NT2/D1 (cell line): ENCODE data around the gene TLE6.
A peak's percentile ranks its signal among the peaks of the same experiment; 100 is the strongest.

Experiments
- DNase-seq: peaks from one replicate; pipeline ENCODE4 v3.0.0-alpha.2; 2011; ENCODE audit warnings: low read depth, low spot score
- H3K27me3 ChIP-seq: 2 replicates; pipeline ENCODE4 v1.6.0; 2011; ENCODE audit warnings: mild to moderate bottlenecking; ENCODE audit not compliant: insufficient read length, insufficient read depth
- H3K36me3 ChIP-seq: 2 replicates; pipeline ENCODE4 v1.6.1; 2011; ENCODE audit warnings: mild to moderate bottlenecking, low read length, mixed read lengths; ENCODE audit not compliant: insufficient read depth, insufficient read length
- H3K4me1 ChIP-seq: 2 replicates; pipeline ENCODE4 v1.5.1; 2011; ENCODE audit not compliant: insufficient read depth, insufficient read length
- H3K4me3 ChIP-seq: 2 replicates; pipeline ENCODE4 v1.5.1; 2011; ENCODE audit warnings: low read depth; ENCODE audit not compliant: insufficient read length
- H3K9ac ChIP-seq: 2 replicates; pipeline ENCODE4 v1.6.0; 2011; ENCODE audit warnings: low read depth; ENCODE audit not compliant: insufficient read length
- H3K9me3 ChIP-seq: 2 replicates; pipeline ENCODE4 v1.5.1; 2011; ENCODE audit warnings: mild to moderate bottlenecking, low read length; ENCODE audit not compliant: insufficient read depth
- SUZ12 ChIP-seq: IDR thresholded peaks from 2 replicates; pipeline ENCODE4 v1.6.1; 2011; ENCODE audit not compliant: insufficient read length, insufficient read depth; ENCODE audit errors: extremely low read depth
- YY1 ChIP-seq: IDR thresholded peaks from 2 replicates; pipeline ENCODE4 v1.6.1; 2011; ENCODE audit not compliant: insufficient read length, insufficient read depth
- ZNF274 ChIP-seq: IDR thresholded peaks from 2 replicates; pipeline ENCODE4 v1.6.1; 2011; ENCODE audit warnings: mild to moderate bottlenecking, low read depth, low read length

TLE6 gene

GRCh38 chr19:2993579-2993978 lies 16.2 kb downstream of the TLE6 start:
- Histone ChIP-seq H3K4me3 (no peak overlapping the region), H3K4me1 (peaks cover 4% of the 10 kb centered on the region), H3K27me3 (peaks cover 40% of the 10 kb centered on the region), H3K9ac (no peak overlapping the region), H3K36me3 (no peaks in the 10 kb centered on the region), H3K9me3 (no peaks in the 10 kb centered on the region)
- TF ChIP-seq SUZ12 (no peak), ZNF274 (no peak)
- no peak for DNase-seq

- TF ChIP-seq SUZ12 = no peak
- no peak for TF ChIP-seq ZNF274
- no peak for TF ChIP-seq YY1
- no peak for DNase-seq
Observed at GRCh38 chr19:2994588-2995131, 17.3 kb downstream of the TLE6 start.

GRCh38 chr19:2997720-2998119 lies 20.4 kb downstream of the TLE6 start:
- Histone ChIP-seq H3K9ac (peak overlapping the region; percentile 3), H3K36me3 (no peaks in the 10 kb centered on the region), H3K4me3 (no peak overlapping the region), H3K9me3 (no peaks in the 10 kb centered on the region), H3K27me3 (peaks cover 15% of the 10 kb centered on the region), H3K4me1 (peaks cover 4% of the 10 kb centered on the region)
- DNase-seq = no peak
- TF ChIP-seq ZNF274 = no peak
- TF ChIP-seq SUZ12 = no peak
- TF ChIP-seq YY1 = no peak

More at GRCh38 chr19:2994588-2995131, 17.3 kb downstream of the TLE6 start:
- H3K4me3 ChIP-seq = no peak overlapping the region
- no peaks in the 10 kb centered on the region for H3K9me3 ChIP-seq
- H3K27me3 ChIP-seq = peaks cover 29% of the 10 kb centered on the region
- no peak overlapping the region for H3K9ac ChIP-seq
- H3K4me1 ChIP-seq = peaks cover 4% of the 10 kb centered on the region
- H3K36me3 ChIP-seq = no peaks in the 10 kb centered on the region

GRCh38 chr19:2998642-2999041 lies 21.3 kb downstream of the TLE6 start:
- H3K9ac ChIP-seq = no peak overlapping the region

GRCh38 chr19:3001235-3001800 lies 24.0 kb downstream of the TLE6 start:
- DNase-seq = no peak
- no peaks in the 10 kb centered on the region for H3K9me3 ChIP-seq
- peaks cover 19% of the 10 kb centered on the region for H3K27me3 ChIP-seq
- no peak overlapping the region for H3K4me3 ChIP-seq
- H3K4me1 ChIP-seq = peaks cover 10% of the 10 kb centered on the region
- TF ChIP-seq YY1 (no peak), SUZ12 (no peak), ZNF274 (no peak)
- no peak overlapping the region for H3K9ac ChIP-seq
- H3K36me3 ChIP-seq = no peaks in the 10 kb centered on the region

More at GRCh38 chr19:2998642-2999041, 21.3 kb downstream of the TLE6 start:
- peaks cover 9% of the 10 kb centered on the region for H3K4me1 ChIP-seq
- no peak for DNase-seq
- H3K36me3 ChIP-seq = no peaks in the 10 kb centered on the region
- H3K4me3 ChIP-seq = no peak overlapping the region
- peaks cover 9% of the 10 kb centered on the region for H3K27me3 ChIP-seq
- no peaks in the 10 kb centered on the region for H3K9me3 ChIP-seq
- TF ChIP-seq YY1 (no peak), SUZ12 (no peak), ZNF274 (no peak)

GRCh38 chr19:3003046-3003445 lies 25.7 kb downstream of the TLE6 start:
- peaks cover 8% of the 10 kb centered on the region for H3K4me1 ChIP-seq
- no peak for DNase-seq
- H3K27me3 ChIP-seq = peaks cover 16% of the 10 kb centered on the region

GRCh38 chr19:3004522-3004921 lies 27.2 kb downstream of the TLE6 start:
- peaks cover 19% of the 10 kb centered on the region for H3K27me3 ChIP-seq
- H3K9me3 ChIP-seq = no peaks in the 10 kb centered on the region
- no peak overlapping the region for H3K4me3 ChIP-seq
- TF ChIP-seq SUZ12 = no peak
- no peak for TF ChIP-seq ZNF274
- no peak for TF ChIP-seq YY1
- peaks cover 9% of the 10 kb centered on the region for H3K4me1 ChIP-seq
- peak overlapping the region; percentile 56 for H3K9ac ChIP-seq
- DNase-seq = no peak
- no peaks in the 10 kb centered on the region for H3K36me3 ChIP-seq

More at GRCh38 chr19:3003046-3003445, 25.7 kb downstream of the TLE6 start:
- Histone ChIP-seq H3K9ac (no peak overlapping the region), H3K36me3 (no peaks in the 10 kb centered on the region), H3K4me3 (no peak overlapping the region), H3K9me3 (no peaks in the 10 kb centered on the region)
- TF ChIP-seq ZNF274 = no peak
- TF ChIP-seq YY1 = no peak
- no peak for TF ChIP-seq SUZ12
